T-helper 1 cell treated with Interleukin-12 subunit alpha and Interleukin-12 subunit beta and Interleukin-4 antibody, amounts not matched to agents 30 μg/mL and 1 μg/mL, for 36 hours (primary cell): ENCODE data around the gene SCAMP2.

ENCODE experiments used
- H3K27ac Mint-ChIP-seq: one replicate; pipeline ENCODE4 v1.8.0; 2021; ENCODE audit warnings: mild to moderate bottlenecking, mixed read lengths
- H3K27me3 Mint-ChIP-seq: one replicate; pipeline ENCODE4 v1.8.0; 2021; ENCODE audit warnings: low read depth, mixed read lengths
- H3K36me3 Mint-ChIP-seq: one replicate; pipeline ENCODE4 v1.8.0; 2021; ENCODE audit warnings: low read depth, mixed read lengths
- H3K4me1 Mint-ChIP-seq: one replicate; pipeline ENCODE4 v1.8.0; 2021; ENCODE audit warnings: low read depth, mixed read lengths
- H3K4me3 Mint-ChIP-seq: one replicate; pipeline ENCODE4 v1.8.0; 2021; ENCODE audit warnings: mild to moderate bottlenecking, moderate library complexity, mixed read lengths
- H3K9me3 Mint-ChIP-seq: one replicate; pipeline ENCODE4 v1.8.0; 2021; ENCODE audit warnings: mixed read lengths

Gene SCAMP2

GRCh38 chr15:74817370-74817737 is 55.8 kb downstream of the SCAMP2 start:
- Mint-ChIP-seq H3K9me3 (no peaks in the 10 kb centered on the region), H3K4me1 (peaks cover 16% of the 10 kb centered on the region), H3K4me3 (no peak overlapping the region), H3K27me3 (no peaks in the 10 kb centered on the region), H3K36me3 (no peaks in the 10 kb centered on the region), H3K27ac (no peak overlapping the region)

GRCh38 chr15:74816624-74817369 is 56.4 kb downstream of the SCAMP2 start:
- no peaks in the 10 kb centered on the region for H3K27me3 Mint-ChIP-seq
- no peaks in the 10 kb centered on the region for H3K9me3 Mint-ChIP-seq
- H3K4me3 Mint-ChIP-seq = no peak overlapping the region
- no peak overlapping the region for H3K27ac Mint-ChIP-seq
- H3K4me1 Mint-ChIP-seq = peaks cover 16% of the 10 kb centered on the region
- no peaks in the 10 kb centered on the region for H3K36me3 Mint-ChIP-seq

GRCh38 chr15:74815961-74816360 is 57.2 kb downstream of the SCAMP2 start:
- Mint-ChIP-seq H3K9me3 (no peaks in the 10 kb centered on the region), H3K4me1 (peaks cover 16% of the 10 kb centered on the region), H3K27ac (no peak overlapping the region), H3K4me3 (no peak overlapping the region), H3K36me3 (no peaks in the 10 kb centered on the region), H3K27me3 (no peaks in the 10 kb centered on the region)

- H3K4me3 Mint-ChIP-seq = no peak overlapping the region
- H3K27ac Mint-ChIP-seq = no peak overlapping the region
- no peaks in the 10 kb centered on the region for H3K27me3 Mint-ChIP-seq
- H3K4me1 Mint-ChIP-seq = peaks cover 16% of the 10 kb centered on the region
- no peaks in the 10 kb centered on the region for H3K9me3 Mint-ChIP-seq
- H3K36me3 Mint-ChIP-seq = no peaks in the 10 kb centered on the region
These were observed 57.8 kb downstream of the SCAMP2 start for GRCh38 chr15:74815121-74815934.

- no peaks in the 10 kb centered on the region for H3K9me3 Mint-ChIP-seq
- peaks cover 7% of the 10 kb centered on the region for H3K27me3 Mint-ChIP-seq
- no peaks in the 10 kb centered on the region for H3K36me3 Mint-ChIP-seq
- H3K27ac Mint-ChIP-seq = peak within 1 kb of the TSS; percentile 9
- H3K4me1 Mint-ChIP-seq = peaks cover 8% of the 10 kb centered on the region
- no peak within 1 kb of the TSS for H3K4me3 Mint-ChIP-seq
These were observed 60.6 kb downstream of the SCAMP2 start, which contains the start of gene LMAN1L for GRCh38 chr15:74812533-74812932. Gene LMAN1L, plus strand, starts transcription at chr15:74812835. Its CDS starts 20 bp downstream, at chr15:74812855.

- no peaks in the 10 kb centered on the region for H3K9me3 Mint-ChIP-seq
- peaks cover 5% of the 10 kb centered on the region for H3K36me3 Mint-ChIP-seq
- no peak overlapping the region for H3K27ac Mint-ChIP-seq
- no peak overlapping the region for H3K4me3 Mint-ChIP-seq
- H3K4me1 Mint-ChIP-seq = peaks cover 13% of the 10 kb centered on the region
- H3K27me3 Mint-ChIP-seq = peaks cover 7% of the 10 kb centered on the region
These were observed 63.2 kb downstream of the SCAMP2 start for GRCh38 chr15:74809956-74810355.

GRCh38 chr15:74809242-74809641 is 63.9 kb downstream of the SCAMP2 start:
- H3K4me1 Mint-ChIP-seq = peaks cover 15% of the 10 kb centered on the region
- H3K36me3 Mint-ChIP-seq = peaks cover 9% of the 10 kb centered on the region
- H3K27me3 Mint-ChIP-seq = peaks cover 7% of the 10 kb centered on the region
- no peak overlapping the region for H3K4me3 Mint-ChIP-seq
- peak overlapping the region; percentile 72 for H3K27ac Mint-ChIP-seq
- no peaks in the 10 kb centered on the region for H3K9me3 Mint-ChIP-seq

GRCh38 chr15:74808840-74809229 is 64.3 kb downstream of the SCAMP2 start:
- no peaks in the 10 kb centered on the region for H3K9me3 Mint-ChIP-seq
- peaks cover 19% of the 10 kb centered on the region for H3K4me1 Mint-ChIP-seq
- H3K27me3 Mint-ChIP-seq = peaks cover 7% of the 10 kb centered on the region
- H3K4me3 Mint-ChIP-seq = no peak overlapping the region
- H3K27ac Mint-ChIP-seq = peak overlapping the region; percentile 38
- H3K36me3 Mint-ChIP-seq = peaks cover 13% of the 10 kb centered on the region

- peaks cover 15% of the 10 kb centered on the region for H3K36me3 Mint-ChIP-seq
- H3K4me1 Mint-ChIP-seq = peaks cover 19% of the 10 kb centered on the region
- H3K27ac Mint-ChIP-seq = peak overlapping the region; percentile 49
- peaks cover 7% of the 10 kb centered on the region for H3K27me3 Mint-ChIP-seq
- H3K4me3 Mint-ChIP-seq = no peak overlapping the region
- no peaks in the 10 kb centered on the region for H3K9me3 Mint-ChIP-seq
These were observed 64.9 kb downstream of the SCAMP2 start for GRCh38 chr15:74808078-74808839.

- Mint-ChIP-seq H3K9me3 (no peaks in the 10 kb centered on the region), H3K27ac (no peak overlapping the region)
These were observed 65.9 kb downstream of the SCAMP2 start for GRCh38 chr15:74807282-74807681.

GRCh38 chr15:74804935-74805334 is 68.2 kb downstream of the SCAMP2 start:
- Mint-ChIP-seq H3K4me3 (no peak overlapping the region), H3K27me3 (peaks cover 7% of the 10 kb centered on the region), H3K36me3 (peaks cover 35% of the 10 kb centered on the region), H3K9me3 (no peaks in the 10 kb centered on the region), H3K27ac (peak overlapping the region; percentile 10), H3K4me1 (peaks cover 21% of the 10 kb centered on the region)

More at GRCh38 chr15:74807282-74807681, 65.9 kb downstream of the SCAMP2 start:
- peaks cover 18% of the 10 kb centered on the region for H3K4me1 Mint-ChIP-seq
- peaks cover 20% of the 10 kb centered on the region for H3K36me3 Mint-ChIP-seq
- peaks cover 7% of the 10 kb centered on the region for H3K27me3 Mint-ChIP-seq
- no peak overlapping the region for H3K4me3 Mint-ChIP-seq

GRCh38 chr15:74802862-74803447 is 70.2 kb downstream of the SCAMP2 start:
- no peaks in the 10 kb centered on the region for H3K27me3 Mint-ChIP-seq

GRCh38 chr15:74802290-74802689 is 70.9 kb downstream of the SCAMP2 start:
- peaks cover 46% of the 10 kb centered on the region for H3K36me3 Mint-ChIP-seq
- no peak overlapping the region for H3K27ac Mint-ChIP-seq
- no peak overlapping the region for H3K4me3 Mint-ChIP-seq
- peaks cover 37% of the 10 kb centered on the region for H3K4me1 Mint-ChIP-seq
- H3K27me3 Mint-ChIP-seq = no peaks in the 10 kb centered on the region
- H3K9me3 Mint-ChIP-seq = no peaks in the 10 kb centered on the region

More at GRCh38 chr15:74802862-74803447, 70.2 kb downstream of the SCAMP2 start:
- H3K36me3 Mint-ChIP-seq = peaks cover 45% of the 10 kb centered on the region
- peaks cover 31% of the 10 kb centered on the region for H3K4me1 Mint-ChIP-seq
- H3K27ac Mint-ChIP-seq = no peak overlapping the region
- H3K4me3 Mint-ChIP-seq = no peak overlapping the region
- H3K9me3 Mint-ChIP-seq = no peaks in the 10 kb centered on the region
